ENCODE results near the gene GRXCR1. TPM values are rescaled to one million over a fixed set of nuclear protein-coding genes. Genes with fewer than 3 reads are reported as not detected.

GRXCR1 gene
- total RNA-seq, 1 experiment from 2014 or later, result not detected

- Histone ChIP-seq H3K4me2 (no peak overlapping the region), H3K79me2 (ENCODE audit: low read depth) (no peaks in the 10 kb centered on the region), H3K4me1 (replicated peaks; ENCODE audit: insufficient read depth) (no peaks in the 10 kb centered on the region), H4K20me1 (ENCODE audit: insufficient read depth) (no peaks in the 10 kb centered on the region), H3F3A (ENCODE audit: insufficient read depth, low read depth) (no peaks in the 10 kb centered on the region), H3K27ac (no peak overlapping the region), H2AFZ (no peak overlapping the region), H3K36me3 (ENCODE audit: low read depth) (no peaks in the 10 kb centered on the region), H3K9me3 (ENCODE audit: insufficient read depth, low read depth) (no peaks in the 10 kb centered on the region), H3K27me3 (ENCODE audit: insufficient read depth, low read depth) (no peaks in the 10 kb centered on the region), H3K4me3 (no peak overlapping the region), H3K9me2 (ENCODE audit: insufficient read depth) (no peaks in the 10 kb centered on the region)
- DNase-seq, result no peak
- ChIA-PET POLR2A (ENCODE audit: unreplicated experiment) (no interaction called here), CTCF (no interaction called here)
- no peak for TF ChIP-seq EZH2 (IDR thresholded peaks at IDR 0.05; ENCODE audit: low read depth)
- TF ChIP-seq, protein P1, sequence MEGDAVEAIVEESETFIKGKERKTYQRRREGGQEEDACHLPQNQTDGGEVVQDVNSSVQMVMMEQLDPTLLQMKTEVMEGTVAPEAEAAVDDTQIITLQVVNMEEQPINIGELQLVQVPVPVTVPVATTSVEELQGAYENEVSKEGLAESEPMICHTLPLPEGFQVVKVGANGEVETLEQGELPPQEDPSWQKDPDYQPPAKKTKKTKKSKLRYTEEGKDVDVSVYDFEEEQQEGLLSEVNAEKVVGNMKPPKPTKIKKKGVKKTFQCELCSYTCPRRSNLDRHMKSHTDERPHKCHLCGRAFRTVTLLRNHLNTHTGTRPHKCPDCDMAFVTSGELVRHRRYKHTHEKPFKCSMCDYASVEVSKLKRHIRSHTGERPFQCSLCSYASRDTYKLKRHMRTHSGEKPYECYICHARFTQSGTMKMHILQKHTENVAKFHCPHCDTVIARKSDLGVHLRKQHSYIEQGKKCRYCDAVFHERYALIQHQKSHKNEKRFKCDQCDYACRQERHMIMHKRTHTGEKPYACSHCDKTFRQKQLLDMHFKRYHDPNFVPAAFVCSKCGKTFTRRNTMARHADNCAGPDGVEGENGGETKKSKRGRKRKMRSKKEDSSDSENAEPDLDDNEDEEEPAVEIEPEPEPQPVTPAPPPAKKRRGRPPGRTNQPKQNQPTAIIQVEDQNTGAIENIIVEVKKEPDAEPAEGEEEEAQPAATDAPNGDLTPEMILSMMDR (conservative IDR thresholded peaks at IDR 0.05), result no peak
- intact Hi-C loops (cut with micrococcal nuclease; ENCODE audit: unreplicated experiment), result no loop called here
- BruUV-seq (replicated peaks), result no TSS peak
These were observed 49.7 kb downstream of the GRXCR1 start for GRCh38 chr4:42942216-42942615.

GRCh38 chr4:42945874-42946273 is 53.4 kb downstream of the GRXCR1 start:
- ChIA-PET POLR2A (ENCODE audit: unreplicated experiment) (no interaction called here), CTCF (no interaction called here)
- DNase-seq, result no peak
- no TSS peak for BruUV-seq (replicated peaks)
- no peaks in the 10 kb centered on the region for H3K9me3 ChIP-seq (ENCODE audit: insufficient read depth, low read depth)
- no peaks in the 10 kb centered on the region for H4K20me1 ChIP-seq (ENCODE audit: insufficient read depth)
- H3K36me3 ChIP-seq (ENCODE audit: low read depth), result no peaks in the 10 kb centered on the region
- H2AFZ ChIP-seq, result no peak overlapping the region
- no peak overlapping the region for H3K4me3 ChIP-seq
- H3K4me2 ChIP-seq, result no peak overlapping the region
- intact Hi-C loops (cut with micrococcal nuclease; ENCODE audit: unreplicated experiment), result no loop called here
- H3F3A ChIP-seq (ENCODE audit: insufficient read depth, low read depth), result no peaks in the 10 kb centered on the region
- TF ChIP-seq EZH2 (IDR thresholded peaks at IDR 0.05; ENCODE audit: low read depth), result no peak
- TF ChIP-seq, protein P1 (conservative IDR thresholded peaks at IDR 0.05), result no peak
- no peak overlapping the region for H3K27ac ChIP-seq
- no peaks in the 10 kb centered on the region for H3K79me2 ChIP-seq (ENCODE audit: low read depth)
- no peaks in the 10 kb centered on the region for H3K9me2 ChIP-seq (ENCODE audit: insufficient read depth)
- H3K27me3 ChIP-seq (ENCODE audit: insufficient read depth, low read depth), result no peaks in the 10 kb centered on the region
- no peaks in the 10 kb centered on the region for H3K4me1 ChIP-seq (replicated peaks; ENCODE audit: insufficient read depth)

GRCh38 chr4:42953321-42953720 is 60.8 kb downstream of the GRXCR1 start:
- no TSS peak for BruUV-seq (replicated peaks)
- no peaks in the 10 kb centered on the region for H3K79me2 ChIP-seq (ENCODE audit: low read depth)
- no peak for DNase-seq
- TF ChIP-seq, protein P1 (conservative IDR thresholded peaks at IDR 0.05), result no peak
- no peak for TF ChIP-seq EZH2 (IDR thresholded peaks at IDR 0.05; ENCODE audit: low read depth)
- no peaks in the 10 kb centered on the region for H3K36me3 ChIP-seq (ENCODE audit: low read depth)
- no peak overlapping the region for H3K27ac ChIP-seq
- POLR2A ChIA-PET (ENCODE audit: unreplicated experiment), result no interaction called here
- no peak overlapping the region for H2AFZ ChIP-seq
- no peak overlapping the region for H3K4me2 ChIP-seq
- CTCF ChIA-PET, result no interaction called here
- H3F3A ChIP-seq (ENCODE audit: insufficient read depth, low read depth), result no peaks in the 10 kb centered on the region
- H3K4me1 ChIP-seq (replicated peaks; ENCODE audit: insufficient read depth), result no peaks in the 10 kb centered on the region
- H3K9me2 ChIP-seq (ENCODE audit: insufficient read depth), result no peaks in the 10 kb centered on the region
- intact Hi-C loops (cut with micrococcal nuclease; ENCODE audit: unreplicated experiment), result no loop called here
- H3K4me3 ChIP-seq, result no peak overlapping the region
- no peaks in the 10 kb centered on the region for H3K9me3 ChIP-seq (ENCODE audit: insufficient read depth, low read depth)
- H3K27me3 ChIP-seq (ENCODE audit: insufficient read depth, low read depth), result no peaks in the 10 kb centered on the region
- no peaks in the 10 kb centered on the region for H4K20me1 ChIP-seq (ENCODE audit: insufficient read depth)
